ENCODE measurements around the gene F10. TPM values are rescaled to one million over a fixed set of nuclear protein-coding genes. Genes with fewer than 3 reads are reported as not detected.
A peak's percentile ranks its signal among the peaks of the same experiment; 100 is the strongest.
"Not testable (repeated sequence)": the region's sequence is repeated elsewhere in the genome, so short reads cannot be mapped to it uniquely, and the experiment has no call there.

F10 gene
- total and polyA plus RNA-seq, 2 experiments from 2014 or later: 143 to 148 TPM

- Histone ChIP-seq H3K27ac (no peak overlapping the region), H3K4me3 (no peak overlapping the region), H4K20me1 (ENCODE audit: insufficient read depth, poor library complexity, severe bottlenecking) (no peaks in the 10 kb centered on the region), H3K9me2 (replicated peaks; ENCODE audit: insufficient read depth) (no peaks in the 10 kb centered on the region), H3K4me2 (no peak overlapping the region), H3K79me2 (no peaks in the 10 kb centered on the region), H3K9me3 (ENCODE audit: low read depth) (no peaks in the 10 kb centered on the region), H3K36me3 (replicated peaks; ENCODE audit: insufficient read depth, low read depth) (no peaks in the 10 kb centered on the region), H3K27me3 (peaks cover 9% of the 10 kb centered on the region), H2AFZ (no peak overlapping the region), H3K4me1 (ENCODE audit: insufficient read depth) (peaks cover 3% of the 10 kb centered on the region)
- no peak for DNase-seq (ENCODE audit: low spot score)
- TF ChIP-seq EZH2 (IDR thresholded peaks at IDR 0.05; ENCODE audit: borderline replicate concordance) (no peak), EZH2phosphoT487 (IDR thresholded peaks at IDR 0.05; ENCODE audit: low read depth, severe bottlenecking, unreplicated experiment) (no peak), CTCF (IDR thresholded peaks at IDR 0.05; ENCODE audit: poor library complexity) (no peak)
- WGBS (ENCODE audit: low lambda C conversion rate, missing lambda C conversion rate): 84% methylated on average over 12 of the region's 12 CpGs
Measured at GRCh38 chr13:113160983-113161382, 38.4 kb downstream of the F10 start.

GRCh38 chr13:113161433-113161832 is 38.8 kb downstream of the F10 start:
- H3K4me1 ChIP-seq (ENCODE audit: insufficient read depth): peaks cover 3% of the 10 kb centered on the region
- no peaks in the 10 kb centered on the region for H4K20me1 ChIP-seq (ENCODE audit: insufficient read depth, poor library complexity, severe bottlenecking)
- WGBS (ENCODE audit: low lambda C conversion rate, missing lambda C conversion rate): 61% methylated on average over 3 of the region's 16 CpGs
- no peaks in the 10 kb centered on the region for H3K79me2 ChIP-seq
- no peak overlapping the region for H3K27ac ChIP-seq
- H3K9me2 ChIP-seq (replicated peaks; ENCODE audit: insufficient read depth): no peaks in the 10 kb centered on the region
- H3K4me2 ChIP-seq: no peak overlapping the region
- no peak for DNase-seq (ENCODE audit: low spot score)
- no peak overlapping the region for H3K4me3 ChIP-seq
- no peaks in the 10 kb centered on the region for H3K36me3 ChIP-seq (replicated peaks; ENCODE audit: insufficient read depth, low read depth)
- no peak overlapping the region for H2AFZ ChIP-seq
- no peaks in the 10 kb centered on the region for H3K9me3 ChIP-seq (ENCODE audit: low read depth)
- TF ChIP-seq CTCF (IDR thresholded peaks at IDR 0.05; ENCODE audit: poor library complexity): no peak
- no peak for TF ChIP-seq EZH2 (IDR thresholded peaks at IDR 0.05; ENCODE audit: borderline replicate concordance)
- no peak for TF ChIP-seq EZH2phosphoT487 (IDR thresholded peaks at IDR 0.05; ENCODE audit: low read depth, severe bottlenecking, unreplicated experiment)
- H3K27me3 ChIP-seq: peaks cover 9% of the 10 kb centered on the region

GRCh38 chr13:113161975-113162374 is 39.4 kb downstream of the F10 start:
- not testable (repeated sequence) for H3K4me2 ChIP-seq; H3K4me3 ChIP-seq; H3K27ac ChIP-seq; H3K79me2 ChIP-seq; H3K9me2 ChIP-seq (replicated peaks; ENCODE audit: insufficient read depth); H2AFZ ChIP-seq; H3K36me3 ChIP-seq (replicated peaks; ENCODE audit: insufficient read depth, low read depth); H3K9me3 ChIP-seq (ENCODE audit: low read depth); H3K4me1 ChIP-seq (ENCODE audit: insufficient read depth); H3K27me3 ChIP-seq; DNase-seq (ENCODE audit: low spot score); H4K20me1 ChIP-seq (ENCODE audit: insufficient read depth, poor library complexity, severe bottlenecking)
- WGBS (ENCODE audit: low lambda C conversion rate, missing lambda C conversion rate): no CpG with 5 or more reads among the region's 13 CpGs

GRCh38 chr13:113162783-113163685 is 40.4 kb downstream of the F10 start:
- no peaks in the 10 kb centered on the region for H3K9me3 ChIP-seq (ENCODE audit: low read depth)
- no peaks in the 10 kb centered on the region for H3K9me2 ChIP-seq (replicated peaks; ENCODE audit: insufficient read depth)
- no peak overlapping the region for H3K4me3 ChIP-seq
- peaks cover 3% of the 10 kb centered on the region for H3K4me1 ChIP-seq (ENCODE audit: insufficient read depth)
- H3K27me3 ChIP-seq: peaks cover 9% of the 10 kb centered on the region
- no peaks in the 10 kb centered on the region for H4K20me1 ChIP-seq (ENCODE audit: insufficient read depth, poor library complexity, severe bottlenecking)
- H3K4me2 ChIP-seq: no peak overlapping the region
- H2AFZ ChIP-seq: no peak overlapping the region
- no peak overlapping the region for H3K27ac ChIP-seq
- H3K79me2 ChIP-seq: no peaks in the 10 kb centered on the region
- no peaks in the 10 kb centered on the region for H3K36me3 ChIP-seq (replicated peaks; ENCODE audit: insufficient read depth, low read depth)
- peak; percentile 4 for DNase-seq (ENCODE audit: low spot score)
- WGBS (ENCODE audit: low lambda C conversion rate, missing lambda C conversion rate): 44% methylated on average over 21 of the region's 25 CpGs
- TF ChIP-seq EZH2 (IDR thresholded peaks at IDR 0.05; ENCODE audit: borderline replicate concordance) (no peak), EZH2phosphoT487 (IDR thresholded peaks at IDR 0.05; ENCODE audit: low read depth, severe bottlenecking, unreplicated experiment) (no peak), CTCF (IDR thresholded peaks at IDR 0.05; ENCODE audit: poor library complexity) (no peak)
